NCI-H1092 treated with DMSO at 0.1 percent for 48 hours (cell line): ENCODE data around the gene CXCL16.

Source experiments
- DNase-seq: peaks from one replicate; lab custom pipeline; 2025; lab: John Stamatoyannopoulos, UW

The CXCL16 gene

GRCh38 chr17:4750606-4751005 is 10.9 kb upstream of the CXCL16 start:
- no peak for DNase-seq

- DNase-seq: no peak
Observed at GRCh38 chr17:4748686-4749085, 9.0 kb upstream of the CXCL16 start.

GRCh38 chr17:4747847-4748246 is 8.1 kb upstream of the CXCL16 start:
- no peak for DNase-seq

GRCh38 chr17:4744999-4745969 is 5.6 kb upstream of the CXCL16 start:
- DNase-seq: no peak

DNA sequence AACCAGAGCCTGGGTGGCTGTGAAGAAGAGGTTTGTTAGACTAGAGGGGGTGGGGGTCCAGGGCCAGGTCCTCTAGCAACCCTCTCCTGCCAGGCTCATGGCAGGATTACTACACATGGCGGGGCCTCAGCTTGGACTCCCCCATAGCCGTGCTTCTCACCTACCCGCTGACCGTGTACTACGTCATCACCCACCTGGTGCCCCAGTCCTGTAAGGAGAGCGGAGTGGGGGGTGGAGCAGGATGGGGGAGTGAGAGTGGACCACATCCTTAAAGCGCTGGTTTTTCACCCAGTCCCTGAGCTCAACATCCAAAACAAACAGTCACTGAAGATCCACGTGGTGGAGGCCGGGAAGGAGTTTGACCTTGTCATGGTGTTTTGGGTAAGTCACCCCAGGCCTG is 4.2 kb upstream of the CXCL16 start:
- no peak for DNase-seq

- no peak for DNase-seq
Observed at GRCh38 chr17:4743216-4743615, 3.5 kb upstream of the CXCL16 start.

DNA sequence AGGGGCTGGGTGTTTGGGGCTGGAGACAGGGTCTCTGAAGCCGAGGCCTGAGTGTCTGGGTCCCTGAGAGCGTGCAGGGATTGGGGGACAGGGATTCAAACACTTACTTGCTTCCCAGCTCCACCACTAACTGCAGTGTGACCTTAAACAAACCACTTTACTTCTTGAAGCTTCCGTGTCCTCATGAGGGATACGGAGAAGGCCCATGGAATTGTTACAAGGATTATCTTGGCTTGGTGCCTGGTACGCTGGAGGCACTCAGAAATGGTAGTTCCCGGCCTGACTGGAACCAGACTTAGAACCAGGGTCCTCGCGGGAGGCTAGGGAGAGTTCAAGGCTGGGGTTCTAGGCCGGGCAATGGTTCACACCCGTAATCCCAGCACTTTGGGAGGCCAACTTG is 2.9 kb upstream of the CXCL16 start:
- no peak for DNase-seq

DNA sequence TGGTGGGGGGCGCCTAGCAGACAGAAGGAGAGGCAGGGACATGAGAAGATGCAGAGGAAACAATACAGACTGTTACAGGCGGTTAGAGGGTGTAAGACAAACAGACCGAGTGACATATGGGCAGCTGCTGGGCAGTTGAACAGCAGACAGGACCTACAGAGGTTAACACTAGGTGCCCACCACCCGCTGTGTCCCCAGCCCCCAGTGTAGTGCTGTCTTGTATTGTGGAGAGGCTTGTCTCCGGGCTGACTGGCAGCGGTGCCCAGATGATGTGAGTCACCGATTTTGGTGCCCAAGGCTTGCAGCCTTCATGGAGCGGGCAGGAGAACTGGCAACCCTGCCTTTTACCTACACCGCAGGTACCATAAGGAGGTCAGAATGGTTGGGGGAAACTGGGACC is 2.4 kb upstream of the CXCL16 start:
- no peak for DNase-seq

DNA sequence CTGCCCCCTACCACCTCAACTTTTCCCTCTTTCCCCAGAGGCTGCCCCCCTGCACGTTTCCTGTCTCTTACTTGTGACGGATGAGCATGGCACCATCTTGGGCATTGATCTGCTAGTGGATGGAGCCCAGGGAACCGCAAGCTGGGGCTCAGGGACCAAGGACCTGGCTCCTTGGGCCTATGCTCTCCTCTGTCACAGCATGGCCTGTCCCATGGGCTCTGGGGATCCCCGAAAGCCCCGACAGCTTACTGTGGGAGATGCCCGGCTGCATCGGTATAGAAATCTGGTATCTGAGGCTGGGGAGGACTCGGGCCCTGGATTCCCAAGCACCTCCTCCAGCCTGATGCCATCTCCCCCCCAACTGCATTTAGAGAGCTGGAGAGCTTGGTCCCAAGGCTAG is 1.8 kb upstream of the CXCL16 start:
- no peak for DNase-seq

- no peak for DNase-seq
Observed at GRCh38 chr17:4740584-4740983, 856 bp upstream of the CXCL16 start.

- DNase-seq: no peak
Observed at GRCh38 chr17:4740025-4740351, 260 bp upstream of the CXCL16 start.

DNA sequence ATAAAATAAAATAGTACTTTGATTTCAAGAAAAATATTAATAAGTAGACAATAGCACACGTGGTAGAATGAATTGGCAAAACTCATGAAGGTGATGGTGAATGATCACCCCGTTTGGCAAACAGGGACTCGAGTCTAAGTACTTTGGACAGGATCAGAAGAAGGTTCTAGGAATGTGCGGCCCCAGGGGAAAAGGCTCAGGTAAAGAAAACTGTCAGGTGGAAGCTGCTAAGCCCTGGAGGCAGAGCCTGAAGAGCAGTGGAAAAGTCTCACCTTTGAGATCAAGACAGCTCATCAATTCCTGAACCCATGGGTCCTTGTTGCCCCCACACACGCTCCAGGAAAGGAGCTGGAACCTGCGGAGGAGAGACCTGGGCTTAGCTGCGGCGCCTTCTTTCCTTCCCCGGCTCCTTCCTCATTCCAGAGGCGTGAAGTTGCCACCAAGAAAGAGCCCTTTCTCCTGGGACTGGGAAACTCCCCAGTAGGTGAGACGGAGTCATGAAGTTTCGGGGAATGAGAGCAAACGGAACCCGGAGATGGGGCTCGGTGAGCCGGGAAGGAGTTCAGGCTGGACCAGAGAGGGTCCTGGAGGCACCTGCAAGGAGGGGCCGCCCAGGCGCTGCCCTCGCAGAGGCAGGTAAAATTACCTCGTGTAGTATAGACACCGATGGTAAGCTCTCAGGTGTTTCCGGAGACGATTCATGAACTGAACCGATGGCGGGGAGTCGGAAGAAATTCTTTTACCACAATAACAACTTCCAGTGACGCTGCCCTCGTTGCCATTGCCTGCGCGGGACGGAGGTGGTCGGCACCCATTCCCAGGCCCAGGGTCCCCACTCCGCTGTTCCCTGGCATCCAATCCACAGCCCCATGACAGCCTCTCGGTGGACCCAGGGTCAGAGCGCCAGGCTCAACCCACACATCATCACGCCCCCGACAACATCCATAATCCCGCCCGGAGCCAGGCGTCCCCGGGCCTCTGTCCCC is 1.3 kb downstream of the CXCL16 start:
- DNase-seq: no peak

DNA sequence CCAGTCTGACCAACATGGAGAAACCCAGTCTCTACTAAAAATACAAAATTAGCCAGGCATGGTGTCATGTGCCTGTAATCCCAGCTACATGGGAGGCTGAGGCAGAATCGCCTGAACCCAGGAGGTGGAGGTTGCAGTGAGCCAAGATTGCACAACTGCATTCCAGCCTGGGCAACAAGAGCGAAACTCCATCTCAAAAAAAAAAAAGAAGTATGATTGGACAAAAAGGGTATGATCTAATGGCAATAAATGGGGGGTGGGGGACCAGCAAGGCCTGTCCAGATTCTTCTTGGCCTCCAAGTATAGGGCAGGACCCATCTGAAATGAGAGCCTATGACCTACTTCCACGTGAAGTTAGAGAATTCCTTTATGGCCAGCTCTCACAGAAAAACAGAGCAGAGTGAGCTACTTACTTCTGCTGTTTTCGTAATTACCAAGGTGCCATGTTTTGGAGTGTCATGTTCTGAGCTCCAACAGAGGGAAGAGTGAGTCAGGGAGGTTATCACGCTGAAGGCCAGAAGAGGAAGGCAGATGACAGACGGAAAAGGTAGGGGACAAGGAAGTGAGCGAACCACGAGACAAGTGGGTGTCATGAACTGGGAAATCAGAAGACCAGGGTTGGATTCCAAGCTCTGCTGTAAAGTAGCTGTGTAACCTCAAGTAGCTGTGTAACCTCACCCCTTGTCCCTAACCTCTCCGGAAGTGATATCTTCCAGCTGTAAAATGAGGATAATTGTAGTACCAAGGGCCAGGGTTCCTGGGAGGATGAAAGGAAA is 3.7 kb downstream of the CXCL16 start:
- no peak for DNase-seq

DNA sequence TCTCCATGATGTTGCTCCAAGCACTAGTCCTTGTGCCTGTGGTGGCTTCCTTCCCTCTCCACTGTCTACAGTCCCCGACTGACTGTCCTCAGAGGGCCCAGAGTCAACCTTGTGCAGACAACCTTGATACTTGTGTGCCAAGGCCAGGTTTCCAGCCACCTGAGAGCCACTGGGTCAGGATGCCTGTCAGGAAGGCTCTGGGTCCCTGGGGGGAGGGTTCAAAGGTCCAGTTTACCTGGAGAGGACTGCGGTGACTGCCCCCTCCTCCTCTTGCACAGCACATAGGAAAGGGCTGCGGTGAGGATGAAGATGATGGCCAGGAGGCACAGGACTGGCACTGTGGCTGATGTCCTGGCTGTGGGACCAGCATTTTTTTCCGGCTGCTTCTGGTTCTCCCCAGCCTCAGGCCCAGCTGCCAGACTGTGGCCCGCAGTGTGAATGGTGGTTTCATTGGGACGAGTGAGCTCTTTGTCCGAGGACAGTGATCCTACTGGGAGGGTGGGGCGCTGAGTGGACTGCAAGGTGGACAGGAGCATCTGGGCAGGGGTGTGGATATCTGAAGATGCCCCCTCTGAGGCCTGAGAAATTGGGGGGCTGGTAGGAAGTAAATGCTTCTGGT is 4.8 kb downstream of the CXCL16 start:
- DNase-seq: no peak

DNA sequence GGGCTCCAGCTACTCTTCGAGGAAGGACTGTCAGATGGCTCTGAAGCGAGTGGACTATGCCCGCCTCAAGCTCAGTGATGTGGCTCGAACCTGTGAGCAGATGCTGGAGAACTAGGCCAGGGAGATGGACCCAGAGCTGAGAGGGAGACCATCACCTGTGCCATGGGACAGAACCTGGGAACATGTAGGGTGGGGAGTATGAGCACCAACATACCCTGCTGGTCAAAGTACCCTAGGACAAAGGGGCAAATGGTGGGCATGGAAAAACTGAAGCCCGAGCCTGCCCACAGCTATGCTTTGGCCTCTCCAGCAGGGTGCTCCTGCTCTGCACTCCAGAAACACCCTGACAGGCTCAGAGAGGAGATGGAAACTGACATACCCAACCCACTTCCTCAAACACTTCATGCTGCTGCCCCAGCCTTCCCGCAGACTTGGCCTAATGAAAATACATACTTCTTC is 6.6 kb downstream of the CXCL16 start:
- DNase-seq: no peak

- no peak for DNase-seq
Observed at GRCh38 chr17:4728124-4728523, 11.6 kb downstream of the CXCL16 start.

GRCh38 chr17:4725646-4726310 is 13.9 kb downstream of the CXCL16 start:
- no peak for DNase-seq

DNA sequence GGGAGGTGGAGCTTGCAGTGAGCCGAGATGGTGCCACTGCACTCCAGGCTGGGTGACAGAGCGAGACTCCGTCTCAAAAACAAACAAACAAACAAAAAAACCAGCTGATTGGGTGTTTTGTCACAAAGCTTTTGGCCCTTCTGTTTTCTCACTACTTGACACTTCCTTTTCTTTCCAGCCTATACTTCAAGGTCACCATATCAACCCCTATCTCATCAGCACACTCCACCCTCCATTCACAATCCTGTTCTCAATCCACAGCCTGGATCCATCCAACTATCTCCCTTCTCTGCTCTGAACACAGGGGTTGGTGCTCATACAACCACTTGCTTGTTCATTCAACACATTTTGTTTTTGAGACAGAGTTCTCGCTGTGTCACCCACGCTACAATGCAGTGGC is 15.1 kb downstream of the CXCL16 start:
- no peak for DNase-seq

GRCh38 chr17:4722678-4723240 is 17.0 kb downstream of the CXCL16 start:
- DNase-seq: no peak
